Breast epithelium (tissue), 4 donors: ENCODE results near the gene THBS2. TPM values are rescaled to one million over a fixed set of nuclear protein-coding genes. Genes with fewer than 3 reads are reported as not detected.

Experiments
- DNase-seq, 2 donors: peaks; one replicate each; pipeline ENCODE4 v3.0.0-alpha.2; 2019; ENCODE audit warnings: low spot score in 2 of 2
- H3K27ac ChIP-seq, 2 donors: fragments of 200-600 bp; sonication (generic) in 1 of 2; one replicate each; pipeline ENCODE4 v1.5.1; 2016 to 2019; ENCODE audit warnings: mild to moderate bottlenecking in 1 of 2
- H3K27me3 ChIP-seq, 2 donors: fragments of 200-600 bp; sonication (generic) in 1 of 2; one replicate each; pipeline versions ENCODE4 v1.5.1 to v1.6.0; 2017 to 2019; ENCODE audit warnings: control low read depth in 1 of 2, mild to moderate bottlenecking in 1 of 2
- H3K36me3 ChIP-seq: fragments of 200-600 bp; one replicate; pipeline ENCODE4 v1.5.1; 2019
- H3K4me1 ChIP-seq, 2 donors: fragments of 200-600 bp; sonication (generic); one replicate each; pipeline ENCODE4 v1.5.1; 2016 to 2019; ENCODE audit warnings: control low read depth in 1 of 2
- H3K4me3 ChIP-seq, 3 donors: fragments of 200-600 bp; sonication (generic); 1 replicate in 2 of 3; 2 replicates in 1 of 3; pipeline ENCODE4 v1.5.1; 2016 to 2019; ENCODE audit warnings: mild to moderate bottlenecking in 3 of 3, moderate library complexity in 2 of 3
- H3K9me3 ChIP-seq, 2 donors: fragments of 200-600 bp; sonication (generic) in 1 of 2; one replicate each; pipeline ENCODE4 v1.5.1; 2016 to 2019; ENCODE audit warnings: control low read depth in 1 of 2
- POLR2A ChIP-seq: fragments of 450-650 bp; IDR thresholded peaks from one replicate; pipeline ENCODE4 v1.6.1; 2016; ENCODE audit warnings: antibody characterized with exemption, mild to moderate bottlenecking, moderate library complexity
- POLR2AphosphoS5 ChIP-seq, 3 donors: sonication (generic); formaldehyde crosslinking; IDR thresholded peaks; one replicate each; pipeline ENCODE4 v1.6.1; 2017; ENCODE audit warnings: antibody characterized with exemption in 3 of 3
- intact Hi-C: fragments of 100-400 bp; cut with DNase I; formaldehyde crosslinking; loops from one replicate; pipeline ENCODE4 v1.15.1; 2023; ENCODE audit warnings: low total_unique reads
- total RNA-seq, 3 donors: library from RNA; depleted of rRNA; stranded (reverse); fragments of >200 nt; gene quantifications; one replicate each; pipeline ENCODE4 v1.1.0, GENCODE V29; 2016
- TF ChIP-seq, protein P1 (sequence below), 3 donors: fragments of 450-650 bp; IDR thresholded peaks; one replicate each; pipeline ENCODE4 v1.5.1; 2016 to 2017; ENCODE audit warnings: antibody characterized with exemption in 3 of 3, mild to moderate bottlenecking in 3 of 3, moderate library complexity in 3 of 3

The THBS2 gene
- total RNA-seq, 3 donors from 2014 or later, result 31.9 to 145 (median 73.0) TPM

DNA sequence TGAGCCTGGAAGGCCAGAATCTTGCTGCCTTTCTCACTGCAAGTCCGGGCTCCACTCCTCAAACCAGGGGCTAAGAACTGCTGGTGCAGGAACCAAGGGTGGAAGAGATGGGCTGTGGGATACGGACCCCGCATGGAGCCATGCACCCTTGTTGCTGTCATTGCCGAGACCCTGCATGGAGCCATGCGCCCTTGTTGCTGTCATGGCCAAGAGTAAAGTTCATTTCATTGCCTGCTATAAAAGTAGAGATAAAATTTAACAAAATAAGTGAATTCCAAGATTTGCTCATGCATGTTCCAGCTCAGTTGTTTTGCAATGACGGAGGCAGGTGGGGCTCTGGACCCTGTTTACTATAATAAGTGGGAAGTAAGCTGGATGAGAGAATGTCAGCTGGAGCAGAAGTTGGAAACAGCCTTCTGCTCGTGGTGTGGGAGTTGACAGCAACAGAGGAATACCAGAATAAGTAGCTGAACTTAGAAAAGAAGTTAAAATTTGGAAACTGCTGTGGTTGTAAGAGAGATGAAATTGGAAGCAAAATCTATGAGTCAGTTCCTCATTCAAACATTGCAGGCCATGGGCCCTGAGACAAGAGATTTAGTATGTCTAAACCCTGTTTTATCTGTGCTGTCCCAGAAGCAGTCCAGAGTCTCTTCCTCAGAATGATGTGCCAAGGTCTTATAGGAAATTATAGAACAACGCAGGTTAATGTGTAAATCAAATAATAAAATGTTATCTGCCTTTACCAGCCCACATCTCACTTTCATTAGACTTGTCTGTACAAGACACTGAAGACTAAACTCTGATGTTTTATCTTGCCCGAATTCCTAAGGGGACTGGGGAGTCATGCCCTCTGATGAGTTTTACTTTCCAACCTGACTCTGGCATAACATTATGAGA, 15.8 kb upstream of the THBS2 start:
- Histone ChIP-seq H3K36me3 (no peaks in the 10 kb centered on the region), H3K27me3 (no peaks in the 10 kb centered on the region), H3K4me3 (no peak overlapping the region), H3K27ac (peak overlapping the region; percentile 68 to 80), H3K4me1 (peaks cover 0 to 5% of the 10 kb centered on the region in 2 donors), H3K9me3 (no peaks in the 10 kb centered on the region)
- peak in 1 of 2 donors; percentile 52 for DNase-seq
- TF ChIP-seq POLR2AphosphoS5 (IDR thresholded peaks at IDR 0.05), result peak; percentile 38 to 68 (median 63)
- TF ChIP-seq POLR2A, result no peak
- TF ChIP-seq, protein P1, sequence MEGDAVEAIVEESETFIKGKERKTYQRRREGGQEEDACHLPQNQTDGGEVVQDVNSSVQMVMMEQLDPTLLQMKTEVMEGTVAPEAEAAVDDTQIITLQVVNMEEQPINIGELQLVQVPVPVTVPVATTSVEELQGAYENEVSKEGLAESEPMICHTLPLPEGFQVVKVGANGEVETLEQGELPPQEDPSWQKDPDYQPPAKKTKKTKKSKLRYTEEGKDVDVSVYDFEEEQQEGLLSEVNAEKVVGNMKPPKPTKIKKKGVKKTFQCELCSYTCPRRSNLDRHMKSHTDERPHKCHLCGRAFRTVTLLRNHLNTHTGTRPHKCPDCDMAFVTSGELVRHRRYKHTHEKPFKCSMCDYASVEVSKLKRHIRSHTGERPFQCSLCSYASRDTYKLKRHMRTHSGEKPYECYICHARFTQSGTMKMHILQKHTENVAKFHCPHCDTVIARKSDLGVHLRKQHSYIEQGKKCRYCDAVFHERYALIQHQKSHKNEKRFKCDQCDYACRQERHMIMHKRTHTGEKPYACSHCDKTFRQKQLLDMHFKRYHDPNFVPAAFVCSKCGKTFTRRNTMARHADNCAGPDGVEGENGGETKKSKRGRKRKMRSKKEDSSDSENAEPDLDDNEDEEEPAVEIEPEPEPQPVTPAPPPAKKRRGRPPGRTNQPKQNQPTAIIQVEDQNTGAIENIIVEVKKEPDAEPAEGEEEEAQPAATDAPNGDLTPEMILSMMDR (IDR thresholded peaks at IDR 0.05), result no peak
- intact Hi-C loops, result no loop called here

DNA sequence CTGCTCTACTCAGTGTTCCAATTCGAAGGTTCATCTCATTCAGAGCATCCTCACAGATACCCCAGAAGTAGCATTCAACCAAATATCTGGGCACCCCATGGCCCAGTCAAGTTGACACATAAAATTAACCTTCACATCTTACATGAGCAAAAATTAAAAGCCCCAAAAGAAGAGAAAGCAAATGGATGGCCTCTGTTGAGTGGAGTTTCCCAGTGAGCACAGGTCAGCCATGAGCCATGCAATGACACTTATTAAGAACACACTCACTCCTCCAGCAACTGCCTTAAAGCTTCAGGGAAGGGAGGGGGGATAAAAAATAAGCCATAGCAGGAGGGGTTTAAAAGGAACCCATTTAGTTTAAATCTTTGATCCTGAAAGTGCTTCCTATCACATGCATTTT, 14.6 kb upstream of the THBS2 start:
- Histone ChIP-seq H3K4me1 (peaks cover 0 to 5% of the 10 kb centered on the region in 2 donors), H3K27ac (peak overlapping the region; percentile 68 to 76), H3K9me3 (no peaks in the 10 kb centered on the region), H3K36me3 (no peaks in the 10 kb centered on the region), H3K4me3 (no peak overlapping the region), H3K27me3 (no peaks in the 10 kb centered on the region)
- intact Hi-C loops, result no loop called here
- TF ChIP-seq POLR2A (no peak), POLR2AphosphoS5 (IDR thresholded peaks at IDR 0.05) (no peak)
- TF ChIP-seq, protein P1 (IDR thresholded peaks at IDR 0.05), result no peak
- no peak for DNase-seq

DNA sequence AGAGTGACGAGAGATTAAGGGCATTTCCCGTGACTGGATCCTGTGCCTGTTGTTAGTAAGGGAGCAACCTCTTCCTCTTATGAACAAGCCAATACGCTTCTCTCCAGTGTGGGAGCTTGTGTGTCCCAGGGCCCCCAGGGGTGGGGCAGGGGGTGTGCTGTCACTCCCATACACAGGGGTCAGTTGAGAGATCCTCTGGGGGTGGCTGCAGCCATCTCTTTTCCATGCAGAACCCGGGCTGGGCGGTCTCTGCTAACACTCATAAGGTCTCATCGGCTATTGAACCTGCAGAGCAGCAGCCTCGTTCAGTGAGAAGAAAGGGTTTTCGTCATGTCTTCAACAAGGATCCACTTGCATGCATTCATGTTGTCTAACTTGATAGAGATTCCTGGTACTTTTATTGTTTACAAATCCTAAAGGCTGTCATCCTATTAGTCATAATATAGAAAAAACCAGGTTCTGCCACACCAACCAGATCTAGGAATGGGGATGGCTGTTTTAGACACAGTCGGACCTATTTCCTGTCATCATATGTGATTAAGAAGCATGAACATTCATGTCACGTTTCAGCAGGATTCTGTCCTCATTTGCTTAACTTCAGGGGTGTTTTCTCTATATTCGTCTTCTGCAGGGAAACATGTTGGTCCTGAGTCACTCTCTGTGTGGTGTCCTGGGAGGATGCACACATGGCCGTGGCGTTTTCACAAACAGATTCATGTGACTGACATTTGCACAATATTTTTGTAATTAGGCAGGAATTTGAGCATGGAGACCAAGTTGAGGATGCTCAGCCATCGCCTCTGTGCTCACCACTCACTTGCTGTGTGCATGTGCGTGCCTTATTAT, 13.3 kb upstream of the THBS2 start:
- Histone ChIP-seq H3K9me3 (no peaks in the 10 kb centered on the region), H3K27me3 (no peaks in the 10 kb centered on the region), H3K27ac (peak overlapping the region; percentile 24 to 76), H3K36me3 (no peaks in the 10 kb centered on the region), H3K4me3 (no peak overlapping the region), H3K4me1 (peaks cover 0 to 5% of the 10 kb centered on the region in 2 donors)
- TF ChIP-seq POLR2A, result no peak
- TF ChIP-seq POLR2AphosphoS5 (IDR thresholded peaks at IDR 0.05), result peak in 1 of 3 donors; percentile 78
- TF ChIP-seq, protein P1 (IDR thresholded peaks at IDR 0.05), result no peak
- intact Hi-C loops, result no loop called here
- DNase-seq, result no peak

DNA sequence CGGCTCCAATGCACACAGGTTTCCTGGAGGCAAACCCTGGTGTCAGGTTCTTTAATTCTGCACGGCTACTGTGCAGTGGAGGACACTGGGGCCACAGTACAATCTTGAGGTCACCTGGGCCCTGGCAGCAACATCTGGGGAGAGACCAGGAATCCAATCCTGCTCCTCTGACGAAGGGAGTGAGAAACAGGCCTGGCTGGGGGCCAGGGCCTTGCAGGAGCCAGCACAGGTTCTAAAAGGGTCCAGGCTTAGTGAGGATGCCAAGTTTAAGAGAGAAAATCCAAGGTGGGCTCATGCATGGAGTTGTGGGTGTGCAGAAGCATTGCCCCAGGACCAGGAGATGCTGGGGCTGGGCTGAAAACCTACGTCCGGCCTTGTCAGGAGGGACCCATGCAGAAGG, 12.6 kb upstream of the THBS2 start:
- intact Hi-C loops, result no loop called here
- H3K27ac ChIP-seq, result peak overlapping the region in 1 of 2 donors; percentile 65
- no peaks in the 10 kb centered on the region for H3K27me3 ChIP-seq
- H3K36me3 ChIP-seq, result no peaks in the 10 kb centered on the region
- no peaks in the 10 kb centered on the region for H3K9me3 ChIP-seq
- H3K4me3 ChIP-seq, result no peak overlapping the region
- peaks cover 0 to 5% of the 10 kb centered on the region in 2 donors for H3K4me1 ChIP-seq
- TF ChIP-seq, protein P1 (IDR thresholded peaks at IDR 0.05), result no peak
- no peak for TF ChIP-seq POLR2AphosphoS5 (IDR thresholded peaks at IDR 0.05)
- no peak for TF ChIP-seq POLR2A
- no peak for DNase-seq
